SJCRH30 (cell line): ENCODE data around the gene MRPL32. TPM values are rescaled to one million over a fixed set of nuclear protein-coding genes. Genes with fewer than 3 reads are reported as not detected.
A peak's percentile ranks its signal among the peaks of the same experiment; 100 is the strongest.

Experiments
- DNase-seq, 2 experiments: peaks; one replicate each; pipeline ENCODE4 v3.0.0-alpha.2; 2015 to 2020
- H3K27ac ChIP-seq: fragments of 250-450 bp; sonication (Bioruptor Pico); 2 replicates; pipeline ENCODE4 v1.5.1; 2020; ENCODE audit warnings: mild to moderate bottlenecking, moderate library complexity
- H3K27me3 ChIP-seq: fragments of 250-450 bp; sonication (Bioruptor Pico); 2 replicates; pipeline ENCODE4 v1.5.1; 2020; ENCODE audit warnings: mild to moderate bottlenecking, moderate library complexity
- H3K36me3 ChIP-seq: fragments of 250-450 bp; sonication (Bioruptor Pico); 2 replicates; pipeline ENCODE4 v1.5.1; 2020; ENCODE audit warnings: mild to moderate bottlenecking, moderate library complexity
- H3K4me1 ChIP-seq: fragments of 250-450 bp; sonication (Bioruptor Pico); 2 replicates; pipeline ENCODE4 v1.5.1; 2020; ENCODE audit warnings: mild to moderate bottlenecking, moderate library complexity
- H3K4me3 ChIP-seq: fragments of 250-450 bp; sonication (Bioruptor Pico); 2 replicates; pipeline ENCODE4 v1.5.1; 2020; ENCODE audit warnings: mild to moderate bottlenecking, moderate library complexity
- H3K9me3 ChIP-seq: fragments of 250-450 bp; sonication (Bioruptor Pico); replicated peaks from 2 replicates; pipeline ENCODE4 v1.5.1; 2020; ENCODE audit warnings: mild to moderate bottlenecking, moderate library complexity
- total RNA-seq: library from RNA; depleted of rRNA; stranded (reverse); fragments of >200 nt; shearing (Covaris generic); gene quantifications from 2 replicates; pipeline ENCODE4 v1.2.3, GENCODE V29; 2014

The MRPL32 gene
- total RNA-seq, 1 experiment from 2014 or later: 79.4 TPM

GRCh38 chr7:42939457-42940240 lies 7.5 kb downstream of the MRPL32 start:
- no peaks in the 10 kb centered on the region for H3K27me3 ChIP-seq
- H3K9me3 ChIP-seq: no peaks in the 10 kb centered on the region
- peaks cover 36% of the 10 kb centered on the region for H3K36me3 ChIP-seq
- H3K27ac ChIP-seq: no peak overlapping the region
- no peaks in the 10 kb centered on the region for H3K4me1 ChIP-seq
- no peak overlapping the region for H3K4me3 ChIP-seq
- no peak for DNase-seq

- peak; percentile 60 to 79 for DNase-seq
- H3K27me3 ChIP-seq: no peaks in the 10 kb centered on the region
- no peak overlapping the region for H3K4me3 ChIP-seq
- H3K27ac ChIP-seq: no peak overlapping the region
- H3K9me3 ChIP-seq: no peaks in the 10 kb centered on the region
- peaks cover 21% of the 10 kb centered on the region for H3K36me3 ChIP-seq
- no peaks in the 10 kb centered on the region for H3K4me1 ChIP-seq
Measured at GRCh38 chr7:42940985-42941847, 9.0 kb downstream of the MRPL32 start.

- H3K36me3 ChIP-seq: no peaks in the 10 kb centered on the region
- H3K4me1 ChIP-seq: no peaks in the 10 kb centered on the region
- H3K4me3 ChIP-seq: no peak overlapping the region
- no peak overlapping the region for H3K27ac ChIP-seq
- DNase-seq: no peak
- H3K27me3 ChIP-seq: no peaks in the 10 kb centered on the region
- H3K9me3 ChIP-seq: no peaks in the 10 kb centered on the region
Measured at GRCh38 chr7:42945821-42946626, 13.8 kb downstream of the MRPL32 start.

GRCh38 chr7:42946627-42946950 lies 14.4 kb downstream of the MRPL32 start:
- H3K27ac ChIP-seq: no peak overlapping the region
- no peak for DNase-seq
- no peaks in the 10 kb centered on the region for H3K9me3 ChIP-seq
- H3K4me3 ChIP-seq: no peak overlapping the region
- H3K36me3 ChIP-seq: no peaks in the 10 kb centered on the region
- H3K27me3 ChIP-seq: no peaks in the 10 kb centered on the region
- H3K4me1 ChIP-seq: no peaks in the 10 kb centered on the region

- H3K27ac ChIP-seq: no peak overlapping the region
- DNase-seq: no peak
- no peaks in the 10 kb centered on the region for H3K4me1 ChIP-seq
- no peaks in the 10 kb centered on the region for H3K36me3 ChIP-seq
- H3K4me3 ChIP-seq: no peak overlapping the region
- H3K27me3 ChIP-seq: no peaks in the 10 kb centered on the region
- H3K9me3 ChIP-seq: no peaks in the 10 kb centered on the region
Measured at GRCh38 chr7:42947521-42947920, 15.3 kb downstream of the MRPL32 start.

- DNase-seq: no peak
- Histone ChIP-seq H3K4me3 (no peak overlapping the region), H3K27ac (no peak overlapping the region), H3K9me3 (no peaks in the 10 kb centered on the region), H3K36me3 (no peaks in the 10 kb centered on the region), H3K27me3 (no peaks in the 10 kb centered on the region), H3K4me1 (no peaks in the 10 kb centered on the region)
Measured at GRCh38 chr7:42950417-42950816, 18.2 kb downstream of the MRPL32 start.

GRCh38 chr7:42952328-42952727 lies 20.2 kb downstream of the MRPL32 start:
- Histone ChIP-seq H3K4me3 (no peak overlapping the region), H3K9me3 (no peaks in the 10 kb centered on the region), H3K27ac (no peak overlapping the region), H3K36me3 (no peaks in the 10 kb centered on the region), H3K4me1 (no peaks in the 10 kb centered on the region), H3K27me3 (no peaks in the 10 kb centered on the region)
- no peak for DNase-seq

GRCh38 chr7:42953994-42954393 lies 21.8 kb downstream of the MRPL32 start:
- Histone ChIP-seq H3K36me3 (no peaks in the 10 kb centered on the region), H3K27me3 (no peaks in the 10 kb centered on the region), H3K9me3 (no peaks in the 10 kb centered on the region), H3K4me3 (no peak overlapping the region), H3K4me1 (no peaks in the 10 kb centered on the region), H3K27ac (no peak overlapping the region)
- DNase-seq: no peak

GRCh38 chr7:42956062-42956461 lies 23.9 kb downstream of the MRPL32 start:
- no peaks in the 10 kb centered on the region for H3K27me3 ChIP-seq
- no peak for DNase-seq
- H3K4me3 ChIP-seq: no peak overlapping the region
- H3K4me1 ChIP-seq: no peaks in the 10 kb centered on the region
- H3K36me3 ChIP-seq: no peaks in the 10 kb centered on the region
- H3K9me3 ChIP-seq: no peaks in the 10 kb centered on the region
- H3K27ac ChIP-seq: no peak overlapping the region

- H3K4me1 ChIP-seq: no peaks in the 10 kb centered on the region
- no peaks in the 10 kb centered on the region for H3K36me3 ChIP-seq
- DNase-seq: peak in 1 of 2 experiments; percentile 32
- no peaks in the 10 kb centered on the region for H3K9me3 ChIP-seq
- H3K27ac ChIP-seq: no peak overlapping the region
- H3K4me3 ChIP-seq: no peak overlapping the region
- H3K27me3 ChIP-seq: 0 out of 2 replicates have a peak, but pooled peaks cover 4% of the 10 kb centered on the region
Measured at GRCh38 chr7:42959549-42959948, 27.4 kb downstream of the MRPL32 start.

- Histone ChIP-seq H3K36me3 (no peaks in the 10 kb centered on the region), H3K4me1 (no peaks in the 10 kb centered on the region), H3K27me3 (0 out of 2 replicates have a peak, but pooled peaks cover 4% of the 10 kb centered on the region)
Measured at GRCh38 chr7:42960762-42961161, 28.6 kb downstream of the MRPL32 start.

GRCh38 chr7:42961170-42961569 lies 29.0 kb downstream of the MRPL32 start:
- DNase-seq: no peak
- H3K27ac ChIP-seq: no peak overlapping the region
- H3K9me3 ChIP-seq: no peaks in the 10 kb centered on the region
- no peaks in the 10 kb centered on the region for H3K36me3 ChIP-seq
- H3K27me3 ChIP-seq: 0 out of 2 replicates have a peak, but pooled peaks cover 4% of the 10 kb centered on the region
- no peak overlapping the region for H3K4me3 ChIP-seq
- H3K4me1 ChIP-seq: no peaks in the 10 kb centered on the region

More at GRCh38 chr7:42960762-42961161, 28.6 kb downstream of the MRPL32 start:
- no peak overlapping the region for H3K4me3 ChIP-seq
- no peaks in the 10 kb centered on the region for H3K9me3 ChIP-seq
- DNase-seq: no peak
- H3K27ac ChIP-seq: no peak overlapping the region

GRCh38 chr7:42964293-42964692 lies 32.1 kb downstream of the MRPL32 start:
- DNase-seq: no peak

GRCh38 chr7:42964849-42965805 lies 33.0 kb downstream of the MRPL32 start:
- Histone ChIP-seq H3K4me3 (no peak overlapping the region), H3K4me1 (no peaks in the 10 kb centered on the region), H3K27me3 (0 out of 2 replicates have a peak, but pooled peaks cover 4% of the 10 kb centered on the region), H3K36me3 (no peaks in the 10 kb centered on the region), H3K27ac (no peak overlapping the region), H3K9me3 (no peaks in the 10 kb centered on the region)
- DNase-seq: no peak

More at GRCh38 chr7:42964293-42964692, 32.1 kb downstream of the MRPL32 start:
- Histone ChIP-seq H3K27ac (no peak overlapping the region), H3K4me3 (no peak overlapping the region), H3K27me3 (0 out of 2 replicates have a peak, but pooled peaks cover 4% of the 10 kb centered on the region), H3K36me3 (no peaks in the 10 kb centered on the region), H3K9me3 (no peaks in the 10 kb centered on the region), H3K4me1 (no peaks in the 10 kb centered on the region)
